GM18868 (cell line): ENCODE results near the gene RFWD3.
"Not testable (repeated sequence)": the region's sequence is repeated elsewhere in the genome, so short reads cannot be mapped to it uniquely, and the experiment has no call there.

Experiments
- ATAC-seq: cut with Tn5 transposase; IDR thresholded peaks from one replicate; pipeline ENCODE4 v1.9.1; 2021; ENCODE audit warnings: mild to moderate bottlenecking, moderate library complexity; ENCODE audit not compliant: unreplicated experiment

Gene RFWD3

GRCh38 chr16:74666425-74667254 is at the start of gene RFWD3:
RFWD3 (minus strand) TSS chr16:74666877; CDS start chr16:74661449, 5,428 bp downstream.
- ATAC-seq, result peak; percentile 100

GRCh38 chr16:74716355-74716754 is 49.7 kb upstream of the RFWD3 start:
- ATAC-seq, result no peak

DNA sequence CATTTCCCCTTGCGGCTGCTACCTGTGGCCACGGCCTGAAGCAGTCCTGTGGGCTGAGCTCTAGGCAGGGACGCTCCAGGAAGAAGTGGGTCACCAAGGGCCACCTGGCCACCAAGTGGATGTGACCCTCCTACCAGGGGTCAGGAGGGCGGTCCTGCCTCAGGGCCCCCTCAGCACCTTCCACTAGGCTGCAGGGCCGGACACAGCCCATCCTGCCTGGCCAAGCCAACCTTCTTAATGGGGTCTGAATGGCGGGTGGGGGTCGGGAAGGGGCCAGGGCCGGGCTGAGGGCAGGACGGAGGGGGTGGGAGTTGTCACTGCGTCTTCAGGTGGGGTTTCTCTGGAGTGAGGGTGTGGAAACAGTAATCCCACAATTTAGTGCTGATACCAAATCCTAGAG is 47.2 kb upstream of the RFWD3 start:
- no peak for ATAC-seq

DNA sequence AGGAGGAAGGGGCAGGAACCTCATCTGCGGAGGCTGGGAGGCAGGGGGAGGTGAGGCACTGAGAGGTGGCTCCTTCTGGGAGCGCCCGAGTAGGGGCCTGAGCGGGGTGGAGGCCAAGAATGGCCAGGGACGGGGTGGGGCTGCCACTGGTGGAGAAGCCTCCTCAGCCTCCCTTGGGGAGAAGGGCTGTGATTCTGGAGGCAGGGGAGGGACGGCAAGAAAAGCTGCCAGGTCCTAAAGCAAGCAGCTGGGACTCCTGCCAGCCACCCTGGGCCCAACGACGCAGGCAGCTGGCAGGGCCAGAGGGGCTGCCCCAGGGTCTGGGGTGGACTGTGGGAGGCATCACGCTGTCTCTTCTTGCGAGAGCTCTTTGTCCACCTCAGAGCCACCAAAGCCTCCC is 46.6 kb upstream of the RFWD3 start:
- ATAC-seq, result no peak

GRCh38 chr16:74711938-74712337 is 45.3 kb upstream of the RFWD3 start:
- ATAC-seq, result no peak

- ATAC-seq, result no peak
Observed at GRCh38 chr16:74710401-74710800, 43.7 kb upstream of the RFWD3 start.

- ATAC-seq, result peak; percentile 77
Observed at GRCh38 chr16:74709441-74709877, 42.8 kb upstream of the RFWD3 start.

DNA sequence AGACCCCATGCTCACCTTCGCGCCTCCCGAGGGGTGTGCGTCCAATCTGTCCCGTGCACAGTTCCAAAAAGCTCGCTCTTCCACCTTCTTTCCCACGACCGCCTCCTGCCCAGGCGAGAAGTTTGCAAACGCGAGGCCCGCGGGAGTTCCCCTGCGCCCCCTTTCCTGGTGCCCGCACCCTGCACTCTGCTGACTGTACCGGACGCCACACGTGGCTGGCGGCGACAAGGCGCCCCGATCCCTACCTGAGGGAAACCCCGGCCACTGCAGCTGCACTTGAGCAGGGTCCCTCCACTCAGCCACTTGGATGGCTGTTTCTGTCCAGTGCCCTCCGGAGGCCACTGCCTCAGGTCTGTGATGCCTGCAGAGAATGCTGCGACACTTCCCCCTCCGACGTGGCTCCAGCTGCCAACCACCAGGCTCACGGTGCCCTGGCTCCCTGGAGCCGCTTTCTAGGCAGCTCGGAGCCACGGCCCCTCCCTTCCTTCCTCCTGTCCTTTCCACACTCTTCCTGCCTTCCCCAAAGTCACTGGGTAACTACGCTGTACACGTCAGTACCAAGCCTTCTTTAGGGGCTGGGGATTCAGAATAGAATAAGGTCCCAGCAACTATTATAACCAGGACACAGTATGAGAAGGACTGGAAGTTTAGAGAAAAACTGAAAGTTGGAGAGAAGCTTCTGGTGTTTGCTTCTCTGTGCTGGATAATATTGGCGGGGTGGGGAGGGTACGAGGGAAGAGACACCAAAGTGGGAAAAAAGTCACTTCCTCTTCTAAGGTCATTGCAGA is 34.0 kb upstream of the RFWD3 start, which contains the start of gene MLKL:
MLKL (minus strand) TSS at position 425 of the 788 bp plus-strand sequence. CDS start 5,105 bp downstream, outside the sequence.
- peak; percentile 37 for ATAC-seq

DNA sequence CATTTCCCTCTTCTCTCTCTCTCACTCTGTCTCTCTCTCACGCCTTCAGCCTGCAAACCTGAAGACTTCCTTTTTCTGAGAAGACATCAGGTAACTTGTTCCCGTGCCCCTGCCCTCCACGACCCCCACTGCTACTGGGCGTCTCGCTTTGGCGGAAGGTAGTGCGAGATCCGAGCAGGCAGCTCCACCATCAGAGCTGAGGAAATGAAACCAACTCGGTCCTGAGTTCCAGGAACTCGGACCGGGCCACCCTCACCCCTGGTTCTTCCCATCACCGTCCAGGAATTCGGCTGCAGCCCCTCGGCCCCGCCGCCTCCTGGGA is 33.4 kb upstream of the RFWD3 start:
- no peak for ATAC-seq

GRCh38 chr16:74699666-74700065 is 33.0 kb upstream of the RFWD3 start:
- ATAC-seq, result no peak

DNA sequence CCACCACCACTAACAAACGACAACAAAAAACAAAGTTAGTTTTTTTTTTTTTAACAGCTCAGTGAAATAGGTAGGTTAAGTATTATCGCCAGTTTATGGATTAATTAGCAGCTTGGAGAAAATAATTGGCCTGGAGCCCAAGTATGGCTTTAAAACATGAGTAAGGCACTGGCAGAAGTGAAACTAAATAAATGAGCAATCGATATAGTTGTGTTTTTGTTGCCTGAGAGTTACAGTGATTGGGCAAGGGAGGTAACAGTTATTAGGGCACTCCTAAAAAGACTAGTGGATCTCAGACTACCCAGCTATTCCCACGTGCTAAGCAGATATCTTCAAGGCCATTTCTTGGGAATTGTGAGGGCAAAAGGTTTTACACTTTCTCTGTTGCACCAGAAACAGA is 31.5 kb upstream of the RFWD3 start:
- no peak for ATAC-seq

GRCh38 chr16:74695450-74696422 is 29.1 kb upstream of the RFWD3 start:
- ATAC-seq, result peak; percentile 88

DNA sequence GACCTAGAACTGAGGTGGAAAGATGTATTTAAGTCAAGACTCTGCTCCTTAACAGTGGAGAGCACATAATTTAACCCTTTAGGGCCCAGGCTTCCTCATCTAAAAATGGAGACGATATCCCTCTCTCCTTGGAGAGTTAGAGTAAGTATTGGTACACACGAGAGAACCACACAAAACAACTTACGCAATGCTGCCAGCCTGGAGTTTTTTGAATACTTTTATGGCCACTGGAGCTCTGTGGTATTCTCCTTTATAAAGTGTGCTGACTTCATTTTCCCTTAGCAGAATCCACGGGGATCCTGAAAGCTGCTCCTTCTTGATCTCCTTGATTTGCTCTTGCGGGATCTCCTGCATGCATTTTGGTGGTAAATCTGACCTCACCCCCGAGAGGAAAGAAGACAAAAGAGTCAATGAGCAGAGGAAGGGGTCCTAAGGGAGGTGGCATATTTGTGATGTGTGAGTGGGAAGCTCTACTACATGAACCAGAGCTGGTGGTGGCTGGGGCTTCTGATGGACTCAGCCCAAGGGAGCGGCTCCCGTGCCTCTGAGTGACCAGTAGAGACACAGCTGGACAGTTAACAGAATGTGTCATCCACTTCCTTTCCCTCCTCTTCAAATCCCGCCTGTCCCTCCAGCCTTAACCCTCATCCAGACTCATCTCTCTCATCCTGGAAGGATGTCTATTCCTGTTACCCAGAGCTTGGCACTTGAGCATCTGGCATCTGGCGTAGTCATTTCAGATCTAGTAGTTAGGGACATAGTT is 24.6 kb upstream of the RFWD3 start:
- no peak for ATAC-seq

DNA sequence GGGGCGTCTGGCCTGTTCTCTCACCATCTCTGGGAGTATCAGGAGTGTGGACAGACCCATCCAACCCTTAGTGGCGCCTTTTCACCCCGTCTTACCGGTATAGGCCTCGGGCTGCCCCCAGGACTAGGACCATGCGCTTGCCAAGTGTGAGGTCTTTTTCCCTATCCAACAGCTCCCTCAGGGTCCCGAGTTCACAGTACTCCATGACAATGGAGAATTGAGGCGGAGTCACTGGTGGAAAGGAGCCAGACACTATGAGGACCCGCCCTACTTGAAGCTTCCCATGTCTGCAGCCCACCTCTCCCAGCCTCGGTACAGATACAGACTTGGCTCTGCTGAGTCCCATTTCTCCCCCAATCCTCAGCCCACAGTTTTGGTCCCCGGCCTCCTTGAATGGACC is 15.9 kb upstream of the RFWD3 start:
- no peak for ATAC-seq

GRCh38 chr16:74680681-74681080 is 14.0 kb upstream of the RFWD3 start:
- ATAC-seq, result no peak

DNA sequence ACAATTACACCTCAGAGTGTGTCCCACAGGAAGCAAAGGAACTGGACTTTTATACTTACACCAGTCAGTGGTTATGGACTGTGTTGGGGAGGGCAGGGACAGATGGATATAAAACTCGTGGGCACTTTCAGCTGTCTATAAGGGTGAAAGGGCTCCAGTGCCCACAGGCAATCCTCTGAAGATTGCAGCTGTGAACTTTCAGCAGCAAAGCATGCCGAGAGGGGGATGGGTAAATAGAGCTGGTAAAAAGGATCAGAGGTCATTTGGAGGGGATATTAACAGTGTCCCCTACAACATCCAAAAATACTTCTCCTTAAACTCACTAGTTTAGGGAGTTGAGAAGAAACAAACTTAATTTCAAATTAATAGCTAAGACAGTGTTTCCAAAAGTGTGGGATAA is 13.3 kb upstream of the RFWD3 start:
- ATAC-seq, result no peak

DNA sequence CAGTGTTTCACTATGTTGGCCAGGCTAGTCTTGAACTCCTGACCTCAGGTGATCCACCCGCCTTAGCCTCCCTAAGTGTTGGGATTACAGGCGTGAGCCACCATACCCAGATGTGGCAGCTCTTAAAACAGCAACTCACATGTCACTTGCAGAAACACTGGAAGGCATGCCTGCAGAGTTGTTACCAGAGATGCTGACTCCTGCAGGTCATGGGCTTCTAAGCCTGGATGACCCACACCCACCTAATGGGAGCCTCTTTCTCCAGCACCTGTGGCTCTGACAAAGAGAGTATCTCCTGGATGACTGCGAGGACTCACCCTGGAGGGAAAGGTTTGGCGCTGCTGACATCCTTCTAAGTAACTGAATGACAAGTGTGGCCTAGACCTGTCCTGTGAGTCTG is 11.2 kb upstream of the RFWD3 start:
- ATAC-seq, result no peak

DNA sequence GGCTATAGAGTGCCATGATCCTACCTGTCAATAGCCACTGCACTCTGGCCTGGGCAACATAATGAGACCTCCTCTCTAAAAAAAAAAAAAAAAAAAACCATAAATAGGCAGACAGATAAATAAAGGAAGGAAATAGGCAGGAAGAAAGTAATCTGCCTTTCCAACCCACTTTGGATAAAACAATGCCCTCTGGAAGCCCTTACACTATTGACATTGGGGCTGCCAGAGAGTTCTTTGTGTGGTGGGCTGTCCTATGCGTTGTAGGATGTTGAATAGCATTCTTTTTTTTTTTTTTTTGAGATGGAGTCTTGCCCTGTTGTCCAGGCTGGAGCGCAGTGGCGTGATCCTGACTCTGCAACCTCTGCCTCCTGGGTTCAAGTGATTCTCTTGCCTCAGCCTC is 7.2 kb upstream of the RFWD3 start:
- no peak for ATAC-seq

GRCh38 chr16:74668877-74669276 is 2.2 kb upstream of the RFWD3 start:
- ATAC-seq, result not testable (repeated sequence)

GRCh38 chr16:74667255-74667700 is 601 bp upstream of the RFWD3 start:
- ATAC-seq, result no peak
